HG02642 (cell line): ENCODE measurements around the gene TAB3.
A peak's percentile ranks its signal among the peaks of the same experiment; 100 is the strongest.

Source experiments
- ATAC-seq: cut with Tn5 transposase; IDR thresholded peaks from one replicate; pipeline ENCODE4 v1.9.1; 2021; ENCODE audit warnings: mild to moderate bottlenecking; ENCODE audit not compliant: unreplicated experiment, poor library complexity

The TAB3 gene

GRCh38 chrX:30888526-30889146 lies 418 bp downstream of the TAB3 start:
- ATAC-seq, result peak; percentile 27

GRCh38 chrX:30887721-30888120 lies 1.3 kb downstream of the TAB3 start:
- ATAC-seq, result no peak

GRCh38 chrX:30887288-30887687 lies 1.8 kb downstream of the TAB3 start:
- no peak for ATAC-seq

GRCh38 chrX:30885136-30885535 lies 3.9 kb downstream of the TAB3 start:
- ATAC-seq, result no peak

- ATAC-seq, result no peak
These were observed 5.9 kb downstream of the TAB3 start for GRCh38 chrX:30883138-30883537.

- ATAC-seq, result no peak
These were observed 7.3 kb downstream of the TAB3 start for GRCh38 chrX:30881797-30882196.

GRCh38 chrX:30881390-30881789 lies 7.7 kb downstream of the TAB3 start:
- ATAC-seq, result no peak

- ATAC-seq, result no peak
These were observed 9.0 kb downstream of the TAB3 start for GRCh38 chrX:30880058-30880457.

GRCh38 chrX:30876367-30876766 lies 12.7 kb downstream of the TAB3 start:
- ATAC-seq, result no peak

GRCh38 chrX:30875957-30876356 lies 13.1 kb downstream of the TAB3 start:
- no peak for ATAC-seq

GRCh38 chrX:30874851-30875250 lies 14.2 kb downstream of the TAB3 start:
- no peak for ATAC-seq

GRCh38 chrX:30870572-30870971 lies 18.5 kb downstream of the TAB3 start:
- no peak for ATAC-seq

GRCh38 chrX:30865612-30866011 lies 23.4 kb downstream of the TAB3 start:
- ATAC-seq, result no peak

- ATAC-seq, result no peak
These were observed 24.0 kb downstream of the TAB3 start for GRCh38 chrX:30865015-30865414.

GRCh38 chrX:30864383-30864785 lies 24.7 kb downstream of the TAB3 start:
- peak; percentile 32 for ATAC-seq

- peak; percentile 41 for ATAC-seq
These were observed 25.1 kb downstream of the TAB3 start for GRCh38 chrX:30863974-30864373.

GRCh38 chrX:30858098-30858497 lies 31.0 kb downstream of the TAB3 start:
- no peak for ATAC-seq

GRCh38 chrX:30851449-30851848 lies 37.6 kb downstream of the TAB3 start:
- ATAC-seq, result no peak

- no peak for ATAC-seq
These were observed 53.7 kb downstream of the TAB3 start for GRCh38 chrX:30835373-30835772.

GRCh38 chrX:30833896-30834295 lies 55.2 kb downstream of the TAB3 start:
- no peak for ATAC-seq

- peak; percentile 68 for ATAC-seq
These were observed 58.0 kb downstream of the TAB3 start for GRCh38 chrX:30831082-30831481.

- no peak for ATAC-seq
These were observed 58.6 kb downstream of the TAB3 start for GRCh38 chrX:30830326-30830943.
